Brain microvascular endothelial cell (primary cell): Measurements from ENCODE around the gene NUP42.

ENCODE experiments used
- DNase-seq: peaks from one replicate; pipeline ENCODE4 v3.0.0-alpha.2; 2020
- H3K27ac ChIP-seq: fragments of 250-450 bp; sonication (Bioruptor Pico); 2 replicates; pipeline ENCODE4 v1.5.1; 2020; ENCODE audit warnings: mild to moderate bottlenecking, moderate library complexity
- H3K27me3 ChIP-seq: fragments of 250-450 bp; sonication (Bioruptor Pico); replicated peaks from 2 replicates; pipeline ENCODE4 v1.5.1; 2020; ENCODE audit warnings: mild to moderate bottlenecking
- H3K36me3 ChIP-seq: fragments of 250-450 bp; sonication (Bioruptor Pico); replicated peaks from 2 replicates; pipeline ENCODE4 v1.5.1; 2020; ENCODE audit warnings: mild to moderate bottlenecking
- H3K4me3 ChIP-seq: 2 replicates; pipeline ENCODE4 v1.5.1; 2011; ENCODE audit warnings: low read depth, mild to moderate bottlenecking, control low read depth, low read length, moderate library complexity
- in situ Hi-C: cut with HindIII; loops from 2 replicates; pipeline ENCODE4 v1.10.0; 2017; ENCODE audit warnings: low sequenced_read_pairs, low pct_ligation_motif_present
- TF ChIP-seq, protein P1 (sequence below): IDR thresholded peaks from 2 replicates; pipeline ENCODE4 v1.5.1; 2011; ENCODE audit warnings: low read depth, mild to moderate bottlenecking, moderate library complexity, low read length, control low read depth, inconsistent platforms; ENCODE audit errors: missing control alignments

NUP42 gene

DNA sequence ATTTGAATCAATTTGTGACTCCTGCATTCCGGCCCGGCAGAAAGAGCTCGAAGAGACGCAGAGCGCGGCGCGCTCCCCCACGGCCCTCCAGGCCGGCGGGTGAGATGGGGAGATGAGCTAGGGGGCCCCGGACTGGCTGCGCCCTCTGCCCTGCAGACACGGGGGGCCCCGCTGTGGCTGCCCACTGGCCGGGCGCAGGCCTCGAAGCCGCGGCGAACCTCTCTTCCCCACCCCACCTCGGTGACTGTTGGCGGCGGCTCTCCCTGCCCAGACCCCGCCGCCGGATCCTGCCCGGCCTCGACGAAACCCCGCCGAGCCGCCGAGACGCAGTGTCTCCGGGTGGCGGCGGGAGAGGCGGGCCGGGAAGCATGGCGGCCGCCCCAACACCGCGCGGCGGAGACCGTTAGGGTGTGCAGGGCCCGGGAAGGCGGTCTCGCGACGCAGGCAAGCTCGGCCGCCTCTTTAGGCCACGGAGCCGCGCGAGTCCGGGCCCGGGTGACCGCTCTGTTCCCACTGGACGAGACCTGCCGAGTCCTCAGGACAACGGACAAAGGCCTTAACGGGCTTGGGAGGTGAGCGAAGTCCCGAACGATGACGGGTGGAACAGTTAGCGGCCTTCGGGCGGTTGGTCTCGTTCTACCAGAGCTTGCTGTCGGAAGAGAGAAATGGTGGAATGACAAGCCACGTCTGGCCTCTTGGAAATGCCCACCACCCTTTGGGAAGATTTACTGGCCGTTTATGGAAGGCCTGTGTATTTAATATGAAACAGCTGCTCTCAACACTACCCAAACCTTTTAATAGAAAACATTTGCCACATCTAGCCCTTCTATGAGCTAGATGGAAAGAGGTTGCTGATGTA, 24.3 kb downstream of the NUP42 start:
- Histone ChIP-seq H3K4me3 (peak overlapping the region; percentile 41), H3K27ac (no peak overlapping the region), H3K27me3 (no peaks in the 10 kb centered on the region), H3K36me3 (no peaks in the 10 kb centered on the region)
- DNase-seq = peak; percentile 5
- TF ChIP-seq, protein P1, sequence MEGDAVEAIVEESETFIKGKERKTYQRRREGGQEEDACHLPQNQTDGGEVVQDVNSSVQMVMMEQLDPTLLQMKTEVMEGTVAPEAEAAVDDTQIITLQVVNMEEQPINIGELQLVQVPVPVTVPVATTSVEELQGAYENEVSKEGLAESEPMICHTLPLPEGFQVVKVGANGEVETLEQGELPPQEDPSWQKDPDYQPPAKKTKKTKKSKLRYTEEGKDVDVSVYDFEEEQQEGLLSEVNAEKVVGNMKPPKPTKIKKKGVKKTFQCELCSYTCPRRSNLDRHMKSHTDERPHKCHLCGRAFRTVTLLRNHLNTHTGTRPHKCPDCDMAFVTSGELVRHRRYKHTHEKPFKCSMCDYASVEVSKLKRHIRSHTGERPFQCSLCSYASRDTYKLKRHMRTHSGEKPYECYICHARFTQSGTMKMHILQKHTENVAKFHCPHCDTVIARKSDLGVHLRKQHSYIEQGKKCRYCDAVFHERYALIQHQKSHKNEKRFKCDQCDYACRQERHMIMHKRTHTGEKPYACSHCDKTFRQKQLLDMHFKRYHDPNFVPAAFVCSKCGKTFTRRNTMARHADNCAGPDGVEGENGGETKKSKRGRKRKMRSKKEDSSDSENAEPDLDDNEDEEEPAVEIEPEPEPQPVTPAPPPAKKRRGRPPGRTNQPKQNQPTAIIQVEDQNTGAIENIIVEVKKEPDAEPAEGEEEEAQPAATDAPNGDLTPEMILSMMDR = no peak
- in situ Hi-C loops = no loop called here

DNA sequence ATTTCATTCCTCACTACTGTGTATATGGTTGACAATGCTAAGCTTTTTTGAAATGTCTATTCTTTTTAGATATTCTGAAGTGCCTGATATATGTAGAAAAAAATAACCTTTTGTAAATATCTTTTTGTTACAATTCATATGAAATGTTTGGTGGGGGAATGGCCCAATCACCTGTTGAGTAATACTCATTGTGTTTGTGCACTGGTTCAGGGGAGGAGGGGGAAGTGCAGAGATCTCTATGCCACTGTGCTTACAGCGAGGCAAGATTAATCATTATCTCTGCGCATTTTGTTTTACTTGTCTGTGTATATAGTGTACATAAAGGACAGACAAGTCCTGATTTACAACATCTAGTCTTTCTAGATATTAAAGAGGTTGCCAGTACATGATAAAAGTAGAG, 25.2 kb downstream of the NUP42 start:
- in situ Hi-C loops = no loop called here
- Histone ChIP-seq H3K4me3 (no peak overlapping the region), H3K27ac (no peak overlapping the region), H3K36me3 (no peaks in the 10 kb centered on the region), H3K27me3 (no peaks in the 10 kb centered on the region)
- TF ChIP-seq, protein P1 = no peak
- no peak for DNase-seq

DNA sequence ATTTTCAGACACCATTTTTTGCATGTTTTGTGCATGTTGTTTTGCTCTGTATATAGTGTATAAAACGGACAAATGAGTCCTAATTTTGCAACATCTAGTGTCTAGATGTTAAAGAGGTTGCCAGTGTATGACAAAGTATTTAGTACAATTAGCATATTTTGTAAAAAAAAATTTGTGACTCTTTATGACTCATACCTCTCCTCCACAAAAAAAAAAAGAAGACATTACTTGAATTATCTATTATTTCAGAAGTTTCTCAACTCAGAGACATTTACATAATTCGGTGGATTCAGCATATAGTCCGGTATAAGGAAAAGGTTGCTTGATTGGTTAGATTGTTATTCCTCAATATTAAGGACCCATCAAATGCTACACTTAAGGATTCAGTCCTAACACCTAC, 26.0 kb downstream of the NUP42 start:
- no peaks in the 10 kb centered on the region for H3K27me3 ChIP-seq
- H3K36me3 ChIP-seq = no peaks in the 10 kb centered on the region
- H3K27ac ChIP-seq = no peak overlapping the region
- no peak for DNase-seq
- in situ Hi-C loops = no loop called here
- TF ChIP-seq, protein P1 = no peak
- H3K4me3 ChIP-seq = no peak overlapping the region

DNA sequence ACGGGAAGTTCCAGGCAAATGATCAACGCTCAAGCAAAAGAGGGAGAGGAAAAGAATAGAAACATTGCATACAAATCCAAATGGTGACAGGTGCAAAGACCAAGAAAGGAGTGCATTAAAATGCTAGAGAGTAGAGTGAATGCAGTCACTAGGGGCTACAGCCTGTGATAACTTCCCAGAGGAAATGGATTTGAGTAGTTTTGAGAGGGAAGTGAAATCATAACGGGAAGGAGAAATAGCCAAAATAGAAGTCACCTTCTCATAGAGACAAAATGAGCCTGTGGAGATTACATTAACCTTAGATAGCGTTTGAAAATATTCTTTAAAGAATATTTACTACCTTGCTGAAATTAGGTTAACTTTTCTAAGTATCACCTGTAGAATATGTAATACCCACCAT, 26.5 kb downstream of the NUP42 start:
- DNase-seq = no peak
- Histone ChIP-seq H3K4me3 (no peak overlapping the region), H3K27me3 (no peaks in the 10 kb centered on the region), H3K27ac (no peak overlapping the region), H3K36me3 (no peaks in the 10 kb centered on the region)
- in situ Hi-C loops = no loop called here
- TF ChIP-seq, protein P1 = no peak

DNA sequence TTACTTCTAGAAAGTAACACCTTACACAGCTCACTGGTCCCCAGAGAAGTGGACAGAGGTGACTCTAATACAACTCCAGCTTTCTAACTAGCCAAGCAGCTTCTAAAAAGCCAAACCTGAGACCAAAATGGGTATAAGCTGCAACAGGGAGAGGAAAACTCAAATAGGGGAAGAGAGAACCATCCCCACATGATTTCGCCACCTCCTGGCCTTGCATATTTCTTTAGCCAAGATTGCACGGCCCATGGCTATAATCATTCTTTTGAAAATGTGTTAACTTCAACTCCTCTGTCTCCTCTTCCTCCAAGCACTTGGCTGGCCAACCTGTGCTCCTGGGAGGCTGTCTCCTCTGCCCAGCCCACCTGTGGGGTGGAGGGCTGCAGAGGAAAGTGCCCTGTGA, 28.7 kb downstream of the NUP42 start:
- H3K4me3 ChIP-seq = no peak overlapping the region
- DNase-seq = no peak
- no peaks in the 10 kb centered on the region for H3K36me3 ChIP-seq
- TF ChIP-seq, protein P1 = no peak
- in situ Hi-C loops = no loop called here
- H3K27ac ChIP-seq = no peak overlapping the region
- no peaks in the 10 kb centered on the region for H3K27me3 ChIP-seq

- in situ Hi-C loops = no loop called here
- Histone ChIP-seq H3K4me3 (no peak overlapping the region), H3K27me3 (no peaks in the 10 kb centered on the region), H3K27ac (no peak overlapping the region), H3K36me3 (no peaks in the 10 kb centered on the region)
- TF ChIP-seq, protein P1 = no peak
- no peak for DNase-seq
Observed at GRCh38 chr7:23211589-23211988, 29.7 kb downstream of the NUP42 start.
